Fibroblast of peridontal ligament (primary cell): Measurements from ENCODE around the gene KICS2.
"Not testable (repeated sequence)": the region's sequence is repeated elsewhere in the genome, so short reads cannot be mapped to it uniquely, and the experiment has no call there.

Experiments used
- DNase-seq: peaks from one replicate; pipeline ENCODE4 v3.0.0-alpha.2; 2010; ENCODE audit errors: extremely low read depth

Gene KICS2

DNA sequence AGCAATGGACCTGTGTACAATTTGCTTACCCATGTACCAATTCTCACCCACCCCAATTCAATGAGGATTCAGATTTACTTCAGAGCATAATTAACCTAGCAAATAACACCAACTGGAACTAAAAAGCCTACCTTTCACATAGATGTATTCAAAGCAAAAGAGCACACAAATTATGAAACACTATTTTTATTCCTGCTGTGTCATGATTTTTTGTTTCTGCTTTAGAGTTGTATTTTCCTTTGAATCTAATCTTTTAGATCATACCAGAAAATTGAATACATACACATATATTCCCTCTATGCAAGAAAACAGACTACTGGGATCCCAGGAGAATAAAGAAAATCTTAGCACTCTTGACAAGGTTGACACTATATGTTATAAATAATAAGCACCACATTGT, 5.9 kb downstream of the KICS2 start:
- DNase-seq = no peak

GRCh38 chr12:64212119-64212746, 9.9 kb downstream of the KICS2 start:
- DNase-seq = no peak

DNA sequence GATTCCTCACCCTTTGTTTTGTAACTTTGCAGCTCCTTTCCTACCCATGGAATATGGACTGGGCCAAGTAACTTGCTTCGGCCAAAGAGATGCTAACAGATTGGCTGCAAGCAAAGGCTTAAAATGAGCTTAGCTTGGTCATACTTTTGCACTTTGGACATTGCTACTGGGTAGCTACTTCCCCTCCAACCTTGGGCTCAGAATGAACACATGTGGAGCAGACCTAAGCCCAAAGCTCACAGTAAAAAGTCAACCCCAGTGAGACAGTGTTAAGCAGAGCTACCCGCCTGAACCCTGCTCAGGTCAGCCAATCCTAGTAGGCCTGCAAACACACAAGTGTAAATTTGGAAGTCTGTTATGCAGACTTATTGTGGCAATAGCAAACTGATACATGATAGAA, 14.6 kb downstream of the KICS2 start:
- DNase-seq = no peak

GRCh38 chr12:64205542-64205941, 16.6 kb downstream of the KICS2 start:
- no peak for DNase-seq

DNA sequence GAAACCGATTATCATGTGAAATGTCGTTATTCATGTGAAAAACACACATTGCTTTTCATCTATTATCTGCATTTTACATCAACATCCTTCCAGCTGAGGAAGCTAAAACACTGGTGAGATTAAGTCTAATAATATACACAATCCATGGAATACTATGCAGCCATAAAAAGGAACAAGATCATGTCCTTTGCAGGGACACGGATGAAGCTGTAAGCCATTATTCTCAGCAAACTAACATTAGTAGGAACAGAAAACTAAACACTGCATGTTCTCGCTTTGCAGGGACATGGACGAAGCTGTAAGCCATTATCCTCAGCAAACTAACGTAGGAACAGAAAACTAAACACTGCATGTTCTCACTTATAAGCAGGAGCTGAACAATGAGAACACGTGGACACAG, 18.3 kb downstream of the KICS2 start:
- DNase-seq = no peak

GRCh38 chr12:64203036-64203435, 19.1 kb downstream of the KICS2 start:
- no peak for DNase-seq

- not testable (repeated sequence) for DNase-seq
Observed at GRCh38 chr12:64195841-64196240, 26.3 kb downstream of the KICS2 start.

DNA sequence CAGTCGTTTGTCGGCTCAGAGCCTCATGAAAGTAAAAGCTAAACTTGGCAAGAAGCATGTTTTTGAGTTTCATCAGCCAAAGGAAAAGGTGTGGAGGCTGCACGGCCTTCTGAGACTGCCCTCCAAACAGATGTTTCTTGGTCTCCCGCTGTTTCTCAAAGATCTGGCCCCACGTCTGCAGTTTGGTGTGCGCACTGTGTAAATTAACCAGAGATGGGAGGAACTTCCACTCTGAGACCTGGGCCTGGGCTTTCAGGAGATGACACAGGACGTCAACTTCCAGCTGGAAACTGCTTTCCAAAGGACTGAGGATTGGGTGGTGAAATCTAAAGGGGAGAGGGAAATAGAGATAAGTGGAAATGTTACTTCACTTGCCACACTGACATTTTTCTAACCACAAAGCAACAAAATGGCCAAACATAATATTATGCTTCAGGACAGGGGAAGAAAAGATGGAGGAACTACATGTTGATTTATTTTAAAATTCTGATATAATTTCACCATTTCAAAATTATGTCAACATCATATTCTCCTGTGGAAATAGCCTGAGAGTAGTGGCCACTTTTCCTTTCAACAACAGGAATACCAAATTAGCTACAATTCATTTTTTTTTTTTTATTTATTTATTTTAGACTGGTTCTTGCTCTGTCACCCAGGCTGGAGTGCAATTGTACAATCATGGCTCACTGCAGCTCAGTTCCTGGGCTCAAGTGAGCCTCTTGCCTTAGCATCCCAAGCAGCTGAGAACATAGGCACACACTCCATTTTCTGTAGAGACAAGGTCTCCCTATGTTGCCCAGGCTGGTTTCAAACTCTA, 27.6 kb downstream of the KICS2 start:
- DNase-seq = peak; percentile 36

DNA sequence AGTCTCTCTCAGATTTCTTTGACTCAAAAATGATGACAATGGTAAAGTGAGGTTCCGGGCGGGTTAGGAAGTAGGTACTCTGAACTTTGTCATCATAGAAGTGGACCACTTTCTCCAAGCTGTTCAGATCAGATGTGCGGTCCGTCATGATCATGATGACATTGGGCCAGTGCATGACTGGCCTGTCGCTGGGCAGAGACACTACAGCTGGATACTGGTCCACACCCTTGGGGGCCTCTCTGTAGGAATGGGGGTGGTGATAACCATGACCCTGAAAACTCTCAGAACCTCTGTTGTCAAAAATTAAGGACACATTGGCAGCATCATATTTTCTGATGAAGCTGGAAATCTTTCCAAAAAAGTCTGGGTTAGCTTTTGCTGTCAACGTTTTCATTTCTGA, 28.2 kb downstream of the KICS2 start:
- DNase-seq = no peak

GRCh38 chr12:64192644-64193444, 29.3 kb downstream of the KICS2 start:
- DNase-seq = no peak

DNA sequence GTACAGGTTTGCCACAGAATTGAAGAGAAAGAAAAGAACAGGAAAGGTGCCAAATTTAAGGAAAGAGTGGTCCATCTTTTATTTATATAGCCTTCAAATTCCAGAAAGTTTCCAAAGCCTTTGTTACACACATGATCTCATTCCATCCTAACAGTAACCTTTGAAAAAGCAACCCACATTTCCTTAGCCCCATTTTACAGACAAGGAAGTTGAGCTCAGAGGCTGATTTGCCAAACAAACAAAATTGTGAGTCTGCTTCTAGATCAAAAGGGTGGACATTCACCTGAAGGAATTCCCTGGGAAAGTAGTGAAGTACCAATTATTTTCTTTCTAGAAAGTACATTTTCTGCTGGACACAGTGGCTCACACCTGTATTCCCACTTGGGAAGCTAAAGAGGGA, 32.0 kb downstream of the KICS2 start:
- DNase-seq = no peak

DNA sequence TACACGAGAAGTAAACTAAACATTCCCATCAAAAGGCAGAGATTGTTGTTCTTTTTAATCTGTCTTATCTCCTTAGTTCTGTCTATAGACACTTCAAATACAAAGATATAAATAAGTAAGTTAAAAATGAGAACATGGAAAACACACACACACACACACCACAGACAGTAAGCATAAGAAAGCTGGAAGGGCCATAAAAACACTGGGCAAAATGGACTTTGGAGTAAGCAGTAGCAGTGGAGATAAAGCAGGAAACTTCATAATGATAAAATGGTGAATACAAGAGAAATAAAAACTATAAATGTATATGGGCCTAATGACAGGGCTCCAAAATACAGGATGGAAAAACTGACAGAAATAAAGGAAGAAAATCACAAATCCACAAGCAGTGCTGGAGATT, 32.6 kb downstream of the KICS2 start:
- DNase-seq = no peak

DNA sequence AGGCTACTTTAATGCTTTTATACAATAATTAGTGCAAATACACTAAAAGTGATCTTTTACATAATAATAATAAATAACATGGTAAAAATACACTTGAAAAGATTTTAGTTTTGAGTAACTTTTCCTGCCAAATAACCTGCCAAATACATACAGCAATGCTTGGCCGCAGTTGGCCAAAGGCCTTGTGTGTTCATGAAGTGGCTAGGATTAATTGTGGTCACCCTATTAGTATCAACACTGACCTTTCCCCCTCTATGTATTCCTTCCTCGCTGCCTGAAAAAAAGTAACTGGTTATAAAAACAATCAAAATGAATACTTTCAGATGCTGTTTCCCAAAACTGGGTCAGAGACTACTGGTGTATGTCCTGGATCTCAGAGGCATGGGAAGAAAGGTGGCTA, 34.3 kb downstream of the KICS2 start:
- DNase-seq = no peak

GRCh38 chr12:64187370-64187769, 34.7 kb downstream of the KICS2 start:
- DNase-seq = peak; percentile 81

DNA sequence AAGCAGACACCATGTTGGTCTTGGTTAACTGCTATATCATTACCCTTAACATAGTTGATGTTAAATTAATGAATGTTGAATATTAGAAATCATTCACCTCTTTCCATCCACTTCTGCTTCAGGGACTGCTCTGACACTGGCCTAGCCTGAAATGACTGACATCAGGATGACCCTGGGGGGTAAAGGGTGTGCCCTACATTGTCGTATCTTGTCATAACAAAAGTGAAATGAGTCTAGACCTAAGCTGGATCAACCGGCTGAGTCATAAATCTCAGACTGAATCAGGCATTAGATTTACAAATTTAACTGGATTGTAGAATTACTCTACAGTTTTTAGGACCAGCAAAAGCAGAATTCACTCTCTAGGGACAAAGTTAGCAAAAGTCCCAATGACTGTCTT, 35.3 kb downstream of the KICS2 start:
- peak; percentile 37 for DNase-seq

DNA sequence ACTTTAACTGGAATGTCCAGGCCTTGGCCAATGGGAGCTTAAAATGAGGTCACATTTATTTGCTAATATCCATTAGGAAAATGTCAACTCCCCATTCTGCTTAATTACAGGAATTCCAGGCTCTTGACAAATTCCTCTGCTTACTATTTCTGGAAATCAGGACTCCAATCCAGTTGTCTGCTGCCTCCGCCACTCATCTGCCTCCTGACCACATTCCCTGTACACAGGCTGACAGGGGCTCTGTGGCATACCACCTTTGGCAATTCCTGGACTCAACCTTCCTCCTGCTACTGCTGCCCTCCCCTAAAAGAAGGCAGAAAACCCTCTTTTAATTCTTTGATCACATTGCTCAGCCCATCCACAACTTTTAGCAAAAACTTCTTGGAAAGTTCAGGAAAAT, 37.9 kb downstream of the KICS2 start:
- no peak for DNase-seq

DNA sequence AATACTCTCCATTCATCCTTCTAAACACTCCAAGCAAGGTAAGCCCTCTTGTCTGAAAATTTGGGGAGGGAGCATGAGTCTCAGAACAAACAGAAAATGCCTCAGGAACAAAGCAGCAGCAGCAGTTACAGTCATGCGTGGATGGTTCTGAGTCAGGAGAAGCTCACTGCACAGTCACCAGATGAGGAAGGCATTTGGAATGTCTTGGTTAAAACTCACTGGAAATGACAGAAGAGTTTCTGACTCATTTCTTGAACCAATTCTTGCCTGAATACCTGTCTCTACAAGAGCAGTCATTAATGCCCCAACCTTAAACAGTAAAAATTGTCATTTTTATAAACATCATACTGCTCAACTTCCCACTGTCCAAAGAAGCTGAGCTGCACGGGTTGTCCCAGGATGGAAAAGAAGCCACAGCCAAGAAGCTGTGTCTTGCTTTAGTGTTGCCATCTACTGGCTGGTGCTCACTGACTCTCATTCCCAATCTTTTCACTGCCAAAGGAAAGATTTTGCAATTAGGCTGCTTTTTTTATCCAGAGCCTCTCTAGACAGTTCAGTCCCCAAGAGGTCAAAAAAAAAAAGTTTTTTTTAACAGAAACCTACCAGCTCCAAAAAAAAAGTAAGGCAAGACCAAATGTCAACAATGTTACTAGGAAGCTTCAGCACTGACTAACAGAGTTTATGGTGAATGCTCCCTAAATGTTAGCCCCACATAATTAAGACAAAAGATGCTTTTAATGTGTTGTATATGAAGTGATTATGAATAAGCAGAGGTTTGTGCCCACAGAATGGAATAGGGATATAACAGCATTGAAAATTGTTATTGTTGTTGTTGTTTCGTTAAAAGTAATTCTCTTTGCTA, 40.4 kb downstream of the KICS2 start:
- DNase-seq = peak; percentile 98

- peak; percentile 82 for DNase-seq
Observed at GRCh38 chr12:64180951-64181350, 41.1 kb downstream of the KICS2 start.

DNA sequence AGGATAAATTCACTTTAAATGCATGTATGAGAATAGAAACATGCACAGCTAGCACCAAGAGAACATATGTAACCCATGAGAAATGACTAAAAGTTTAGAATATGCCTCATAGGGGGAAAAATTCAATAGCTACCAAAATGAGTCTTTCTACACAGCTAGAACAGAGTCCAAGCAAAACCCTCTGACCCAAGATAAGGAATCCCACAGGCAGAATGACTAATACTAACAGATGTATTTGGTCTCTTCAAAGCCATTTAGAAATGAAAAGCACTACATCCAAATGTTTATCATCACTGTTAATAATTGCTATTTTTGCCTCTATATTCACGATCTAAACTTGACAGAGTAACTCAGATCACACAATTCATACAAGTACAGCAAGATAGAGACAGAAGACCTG, 44.0 kb downstream of the KICS2 start:
- peak; percentile 83 for DNase-seq

GRCh38 chr12:64177001-64177400, 45.1 kb downstream of the KICS2 start:
- DNase-seq = no peak

DNA sequence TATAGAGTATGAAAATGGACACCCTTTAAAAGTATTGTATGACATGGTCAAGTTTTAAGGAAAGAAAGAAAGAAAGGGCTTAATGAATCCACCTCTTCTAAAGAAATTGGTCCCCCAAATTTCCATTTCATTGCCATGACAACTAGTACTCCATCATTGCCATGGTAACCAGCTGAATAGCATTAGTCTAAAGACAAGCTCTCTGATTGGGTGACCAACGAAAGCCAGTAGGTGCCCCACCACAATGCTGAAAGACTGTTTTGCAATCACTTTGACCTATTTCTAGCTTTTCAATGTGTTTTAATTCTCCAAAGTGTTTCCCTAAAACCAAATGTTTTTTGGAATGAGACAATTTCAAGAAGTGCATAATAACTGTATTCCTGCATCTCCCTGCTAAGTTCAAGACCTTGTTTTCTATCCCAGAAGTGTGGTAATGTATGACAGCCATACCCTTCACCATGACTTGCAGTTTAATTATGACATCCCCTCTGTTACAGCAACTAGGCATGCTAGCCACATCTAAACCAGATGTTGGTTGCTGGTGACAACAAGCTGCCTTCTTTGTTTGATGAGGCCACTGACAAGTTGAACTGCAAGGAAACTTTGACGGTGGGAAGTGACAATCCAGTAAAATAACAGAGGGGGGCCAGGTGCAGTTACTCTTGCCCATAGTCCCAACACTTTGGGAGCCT, 46.7 kb downstream of the KICS2 start:
- DNase-seq = peak; percentile 72
